ENCODE results near the gene IER3IP1. TPM values are rescaled to one million over a fixed set of nuclear protein-coding genes. Genes with fewer than 3 reads are reported as not detected.

IER3IP1 gene
- total RNA-seq, result 18.2 and 19.9 TPM in 2 replicates

DNA sequence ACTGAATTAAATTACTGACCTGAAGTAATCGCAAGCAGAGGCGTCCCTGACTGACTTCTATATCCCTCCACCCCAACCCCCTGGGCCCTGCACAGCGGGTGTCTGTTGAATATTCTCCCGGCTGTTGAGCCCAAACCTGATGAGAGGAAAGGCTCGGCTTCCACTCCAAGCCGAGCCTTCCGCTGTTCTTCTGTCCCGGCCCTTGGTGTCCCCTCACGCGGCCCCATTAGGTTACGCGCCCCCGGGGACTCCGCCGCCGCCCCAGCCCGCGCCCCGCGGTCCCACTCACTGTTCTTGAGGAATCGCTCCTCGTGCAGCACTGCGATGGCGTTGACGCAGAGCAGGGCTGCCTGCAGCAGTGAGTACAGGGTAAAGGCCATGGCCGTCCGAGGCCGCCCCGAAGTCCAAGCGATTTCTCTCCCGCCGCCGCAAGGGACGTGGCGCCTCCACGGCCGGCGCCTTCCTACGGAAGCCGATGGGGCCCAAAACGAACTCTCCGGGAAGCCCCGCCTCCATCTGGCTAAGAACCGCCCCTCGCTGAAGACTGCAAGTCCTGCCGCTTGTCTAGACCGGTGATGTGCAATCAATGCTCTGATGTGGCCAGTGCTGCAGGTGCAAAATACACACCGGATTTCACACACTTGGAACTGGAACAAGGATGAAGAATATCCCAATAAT is at the start of gene IER3IP1:
TSS of gene IER3IP1 (minus strand) at position 467 of the 678 bp plus-strand sequence. CDS start at position 380, 87 bp downstream.

GRCh38 chr18:47150029-47150823 is 25.9 kb downstream of the IER3IP1 start, which contains the start of gene HDHD2:
TSS of gene HDHD2 (minus strand) at chr18:47150500. CDS start at chr18:47136439, 14,061 bp downstream.

Other genes with a start within 250 kb of the IER3IP1 start
- gene ELOA2, start 140.7 kb downstream of the IER3IP1 start, total RNA-seq, result not detected in 2 replicates
- gene HDHD2, start 25.9 kb downstream of the IER3IP1 start, total RNA-seq, result 5.9 and 9.6 TPM in 2 replicates
- not detected in 2 replicates for gene SKOR2, start 75.3 kb upstream of the IER3IP1 start, total RNA-seq

Data from mammary microvascular endothelial cell (primary cell).